ENCODE results near the gene NIPBL.
"Not testable (repeated sequence)": the region's sequence is repeated elsewhere in the genome, so short reads cannot be mapped to it uniquely, and the experiment has no call there.

NIPBL gene

GRCh38 chr5:36915653-36916052 is 39.1 kb downstream of the NIPBL start:
- H3K4me3 Mint-ChIP-seq = no peak overlapping the region
- no peaks in the 10 kb centered on the region for H3K27me3 Mint-ChIP-seq
- H3K9me3 Mint-ChIP-seq = peaks cover 2% of the 10 kb centered on the region
- no peak overlapping the region for H3K27ac Mint-ChIP-seq
- peaks cover 11% of the 10 kb centered on the region for H3K36me3 Mint-ChIP-seq
- no peak for ATAC-seq
- peaks cover 30% of the 10 kb centered on the region for H3K4me1 Mint-ChIP-seq

DNA sequence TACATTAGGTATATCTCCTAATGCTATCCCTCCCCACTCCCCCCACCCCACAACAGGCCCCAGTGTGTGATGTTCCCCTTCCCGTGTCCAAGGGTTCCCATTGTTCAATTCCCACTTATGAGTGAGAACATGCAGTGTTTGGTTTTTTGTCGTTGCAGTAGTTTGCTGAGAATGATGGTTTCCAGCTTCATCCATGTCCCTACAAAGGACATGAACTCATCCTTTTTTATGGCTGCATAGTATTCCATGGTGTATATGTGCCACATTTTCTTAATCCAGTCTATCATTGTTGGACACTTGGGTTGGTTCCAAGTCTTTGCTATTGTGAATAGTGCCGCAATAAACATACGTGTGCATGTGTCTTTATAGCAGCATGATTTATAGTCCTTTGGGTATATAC is 40.0 kb downstream of the NIPBL start:
- H3K27ac Mint-ChIP-seq, ATAC-seq, H3K9me3 Mint-ChIP-seq, H3K4me3 Mint-ChIP-seq, H3K27me3 Mint-ChIP-seq: not testable (repeated sequence)
- H3K36me3 Mint-ChIP-seq = peaks cover 11% of the 10 kb centered on the region
- peaks cover 40% of the 10 kb centered on the region for H3K4me1 Mint-ChIP-seq

DNA sequence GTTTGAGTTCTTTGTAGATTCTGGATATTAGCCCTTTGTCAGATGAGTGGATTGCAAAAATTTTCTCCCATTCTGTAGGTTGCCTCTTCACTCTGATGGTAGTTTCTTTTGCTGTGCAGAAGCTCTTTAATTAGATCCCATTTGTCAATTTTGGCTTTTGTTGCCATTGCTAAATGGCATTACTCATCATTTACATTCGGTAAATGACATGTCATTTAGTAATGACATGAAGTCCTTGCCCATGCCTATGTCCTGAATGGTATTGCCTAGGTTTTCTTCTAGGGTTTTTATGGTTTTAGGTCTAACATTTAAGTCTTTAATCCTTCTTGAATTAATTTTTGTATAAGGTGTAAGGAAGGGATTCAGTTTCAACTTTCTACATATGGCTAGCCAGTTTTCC is 40.8 kb downstream of the NIPBL start:
- not testable (repeated sequence) for H3K9me3 Mint-ChIP-seq, H3K4me3 Mint-ChIP-seq, H3K27ac Mint-ChIP-seq, H3K27me3 Mint-ChIP-seq, ATAC-seq
- Mint-ChIP-seq H3K36me3 (peaks cover 11% of the 10 kb centered on the region), H3K4me1 (peaks cover 40% of the 10 kb centered on the region)

DNA sequence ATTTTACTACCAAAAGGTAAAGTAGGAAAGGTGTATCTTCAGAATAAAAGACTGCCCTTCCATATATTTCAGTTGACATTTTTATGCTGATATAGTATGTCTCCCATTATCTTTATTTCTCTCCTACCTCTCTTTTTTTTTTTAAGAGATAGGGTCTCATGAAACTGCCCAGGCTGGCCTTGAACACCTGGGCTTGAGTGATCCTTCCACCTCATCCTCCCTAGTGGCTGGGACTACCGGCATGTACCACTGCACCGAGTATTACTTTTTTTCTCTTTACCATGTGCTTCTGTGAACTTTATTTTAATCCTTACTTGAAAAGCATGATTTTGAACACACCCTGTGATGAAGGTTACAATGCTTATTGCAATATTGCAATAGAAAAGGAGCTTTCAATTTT is 42.7 kb downstream of the NIPBL start:
- peaks cover 2% of the 10 kb centered on the region for H3K9me3 Mint-ChIP-seq
- no peaks in the 10 kb centered on the region for H3K27me3 Mint-ChIP-seq
- H3K4me1 Mint-ChIP-seq = peaks cover 40% of the 10 kb centered on the region
- ATAC-seq = no peak
- no peak overlapping the region for H3K4me3 Mint-ChIP-seq
- H3K36me3 Mint-ChIP-seq = peaks cover 11% of the 10 kb centered on the region
- H3K27ac Mint-ChIP-seq = no peak overlapping the region

DNA sequence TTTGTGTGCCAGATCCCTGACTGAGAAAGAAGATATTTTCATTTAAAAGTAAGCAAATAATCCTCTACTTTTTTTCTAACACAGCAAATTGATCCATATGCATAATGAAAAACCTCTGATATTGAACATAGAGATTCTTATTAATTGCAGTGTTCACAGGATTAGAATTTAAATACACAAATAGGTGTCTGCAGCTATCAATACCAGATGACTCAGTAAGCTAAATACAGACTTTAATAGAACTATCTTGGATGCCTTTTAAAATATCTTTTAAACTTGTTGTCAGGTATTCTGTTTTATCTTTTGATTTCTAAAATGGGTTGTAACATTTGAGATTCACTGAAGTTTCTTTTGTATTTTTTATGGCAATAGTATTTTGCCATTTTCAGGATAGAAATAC is 43.1 kb downstream of the NIPBL start:
- Mint-ChIP-seq H3K4me1 (peaks cover 40% of the 10 kb centered on the region), H3K36me3 (peaks cover 11% of the 10 kb centered on the region), H3K4me3 (no peak overlapping the region), H3K9me3 (peaks cover 2% of the 10 kb centered on the region), H3K27ac (no peak overlapping the region), H3K27me3 (no peaks in the 10 kb centered on the region)
- ATAC-seq = no peak

- peaks cover 68% of the 10 kb centered on the region for H3K4me1 Mint-ChIP-seq
- no peak for ATAC-seq
- H3K36me3 Mint-ChIP-seq = peaks cover 20% of the 10 kb centered on the region
- no peak overlapping the region for H3K4me3 Mint-ChIP-seq
- no peaks in the 10 kb centered on the region for H3K27me3 Mint-ChIP-seq
- H3K9me3 Mint-ChIP-seq = no peaks in the 10 kb centered on the region
- H3K27ac Mint-ChIP-seq = no peak overlapping the region
These were observed 52.4 kb downstream of the NIPBL start for GRCh38 chr5:36928947-36929346.

GRCh38 chr5:36929438-36929837 is 52.9 kb downstream of the NIPBL start:
- Mint-ChIP-seq H3K27ac (no peak overlapping the region), H3K27me3 (no peaks in the 10 kb centered on the region), H3K9me3 (no peaks in the 10 kb centered on the region), H3K36me3 (peaks cover 24% of the 10 kb centered on the region), H3K4me1 (peaks cover 73% of the 10 kb centered on the region), H3K4me3 (no peak overlapping the region)
- ATAC-seq = no peak

GRCh38 chr5:36932056-36932455 is 55.5 kb downstream of the NIPBL start:
- H3K4me1 Mint-ChIP-seq = peaks cover 79% of the 10 kb centered on the region
- no peaks in the 10 kb centered on the region for H3K27me3 Mint-ChIP-seq
- H3K4me3 Mint-ChIP-seq = no peak overlapping the region
- ATAC-seq = no peak
- H3K27ac Mint-ChIP-seq = no peak overlapping the region
- H3K36me3 Mint-ChIP-seq = peaks cover 23% of the 10 kb centered on the region
- no peaks in the 10 kb centered on the region for H3K9me3 Mint-ChIP-seq

GRCh38 chr5:36932699-36933098 is 56.1 kb downstream of the NIPBL start:
- H3K27ac Mint-ChIP-seq = no peak overlapping the region
- H3K4me3 Mint-ChIP-seq = no peak overlapping the region
- no peaks in the 10 kb centered on the region for H3K27me3 Mint-ChIP-seq
- peaks cover 79% of the 10 kb centered on the region for H3K4me1 Mint-ChIP-seq
- ATAC-seq = no peak
- H3K36me3 Mint-ChIP-seq = peaks cover 29% of the 10 kb centered on the region
- H3K9me3 Mint-ChIP-seq = no peaks in the 10 kb centered on the region

DNA sequence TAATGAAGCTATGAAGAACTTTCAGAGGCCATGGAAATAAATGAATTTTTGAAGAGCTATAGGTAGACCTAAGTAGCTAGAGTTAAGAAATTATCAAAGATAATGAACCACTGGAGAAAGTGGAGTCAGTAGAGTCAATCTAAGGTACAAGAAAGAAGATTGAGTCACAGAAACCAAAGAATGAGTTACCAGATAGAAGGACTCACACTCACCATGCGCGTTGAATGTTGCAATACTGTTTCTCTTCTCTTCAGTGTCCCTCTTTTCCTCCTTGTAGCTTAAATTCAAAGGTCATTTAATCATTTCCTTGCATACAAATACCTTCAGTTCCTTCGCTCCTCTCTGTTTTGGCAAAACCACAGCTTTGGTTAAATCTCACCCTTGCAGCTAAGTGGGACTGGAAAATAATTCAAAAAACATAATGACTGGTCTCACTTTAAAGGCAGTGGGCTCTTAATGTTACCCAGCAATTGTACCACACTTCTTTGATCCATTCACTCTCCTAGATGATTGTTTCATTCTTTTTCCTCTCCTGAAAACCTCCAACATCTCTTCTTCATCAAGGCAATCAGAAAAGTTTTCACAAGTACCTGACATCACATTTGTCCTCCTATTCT is 58.3 kb downstream of the NIPBL start:
- Mint-ChIP-seq H3K9me3 (no peaks in the 10 kb centered on the region), H3K27me3 (no peaks in the 10 kb centered on the region), H3K4me1 (peaks cover 67% of the 10 kb centered on the region), H3K36me3 (peaks cover 34% of the 10 kb centered on the region), H3K27ac (no peak overlapping the region), H3K4me3 (no peak overlapping the region)
- no peak for ATAC-seq

DNA sequence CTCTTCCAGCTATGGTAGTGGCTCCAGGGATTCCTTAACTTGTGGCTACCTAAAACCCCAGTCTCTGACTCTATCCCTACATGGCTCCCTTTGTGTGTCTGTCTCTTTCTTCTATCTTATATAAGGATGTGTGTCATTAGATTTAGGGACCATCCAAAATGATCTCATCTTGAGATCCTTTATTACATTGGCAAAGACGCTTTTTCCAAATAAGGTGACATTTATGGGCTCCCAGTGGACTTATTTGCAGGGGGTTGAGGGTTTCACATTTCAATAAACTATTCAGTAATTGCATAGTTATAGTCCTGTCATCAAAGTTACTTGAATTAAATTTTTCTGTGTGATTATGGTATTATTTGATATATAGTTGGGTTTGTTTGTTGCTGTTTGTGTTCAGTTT is 59.2 kb downstream of the NIPBL start:
- Mint-ChIP-seq H3K4me1 (peaks cover 68% of the 10 kb centered on the region), H3K36me3 (peaks cover 34% of the 10 kb centered on the region), H3K27ac (no peak overlapping the region), H3K27me3 (no peaks in the 10 kb centered on the region), H3K9me3 (no peaks in the 10 kb centered on the region), H3K4me3 (no peak overlapping the region)
- no peak for ATAC-seq

- H3K36me3 Mint-ChIP-seq = peaks cover 33% of the 10 kb centered on the region
- H3K27me3 Mint-ChIP-seq = no peaks in the 10 kb centered on the region
- H3K27ac Mint-ChIP-seq = no peak overlapping the region
- H3K4me1 Mint-ChIP-seq = peaks cover 71% of the 10 kb centered on the region
- H3K9me3 Mint-ChIP-seq = no peaks in the 10 kb centered on the region
- H3K4me3 Mint-ChIP-seq = no peak overlapping the region
- no peak for ATAC-seq
These were observed 59.7 kb downstream of the NIPBL start for GRCh38 chr5:36936309-36936708.

DNA sequence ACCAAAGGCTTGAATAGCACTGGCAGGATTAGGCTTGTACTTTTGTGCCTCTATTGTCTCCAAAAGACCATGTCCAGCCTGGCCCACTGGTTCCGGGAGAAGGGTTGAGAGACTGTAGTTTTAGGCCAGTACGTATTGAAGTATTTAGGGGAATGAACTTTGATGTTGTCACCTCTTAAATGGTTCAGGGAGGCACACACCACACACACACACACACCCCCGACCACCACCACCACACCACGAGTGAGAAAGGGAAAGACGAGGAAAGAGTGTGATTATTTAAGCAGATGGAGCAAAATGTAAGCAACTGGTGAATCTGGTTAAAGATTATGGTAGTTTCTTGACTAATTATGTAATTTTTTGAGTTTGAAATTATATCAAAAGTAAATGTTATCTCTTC is 61.6 kb downstream of the NIPBL start:
- no peak for ATAC-seq
- H3K27me3 Mint-ChIP-seq = no peaks in the 10 kb centered on the region
- H3K4me1 Mint-ChIP-seq = peaks cover 60% of the 10 kb centered on the region

GRCh38 chr5:36939969-36940858 is 63.6 kb downstream of the NIPBL start:
- Mint-ChIP-seq H3K9me3 (no peaks in the 10 kb centered on the region), H3K27ac (no peak overlapping the region), H3K36me3 (peaks cover 14% of the 10 kb centered on the region), H3K4me1 (peaks cover 58% of the 10 kb centered on the region), H3K4me3 (no peak overlapping the region), H3K27me3 (no peaks in the 10 kb centered on the region)
- ATAC-seq = no peak

More for the DNA sequence above, 61.6 kb downstream of the NIPBL start:
- H3K36me3 Mint-ChIP-seq = peaks cover 24% of the 10 kb centered on the region
- H3K9me3 Mint-ChIP-seq = no peaks in the 10 kb centered on the region
- H3K27ac Mint-ChIP-seq = no peak overlapping the region
- H3K4me3 Mint-ChIP-seq = no peak overlapping the region

GRCh38 chr5:36943584-36943983 is 67.0 kb downstream of the NIPBL start:
- Mint-ChIP-seq H3K27me3 (no peaks in the 10 kb centered on the region), H3K36me3 (no peaks in the 10 kb centered on the region), H3K4me3 (no peak overlapping the region), H3K9me3 (no peaks in the 10 kb centered on the region), H3K27ac (no peak overlapping the region), H3K4me1 (peaks cover 38% of the 10 kb centered on the region)
- ATAC-seq = no peak

DNA sequence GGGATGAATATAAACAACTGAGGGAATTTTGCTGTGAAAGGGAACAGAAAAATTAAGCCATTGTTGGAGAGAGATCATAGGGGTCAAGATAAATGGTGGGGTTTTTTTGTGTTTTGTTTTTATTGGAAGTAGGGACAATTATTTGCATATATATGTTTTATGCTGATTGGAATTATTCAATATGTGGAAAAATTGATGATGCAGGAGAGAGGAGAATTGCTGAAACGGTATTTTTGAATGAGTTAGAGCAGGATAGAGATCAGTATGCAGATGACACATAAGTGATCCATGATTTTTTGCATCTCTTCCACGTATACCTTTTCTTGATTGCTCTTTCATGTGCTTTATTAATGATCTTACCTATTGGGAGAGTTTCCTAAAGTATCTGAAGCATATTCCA is 67.5 kb downstream of the NIPBL start:
- H3K9me3 Mint-ChIP-seq = no peaks in the 10 kb centered on the region
- no peak overlapping the region for H3K4me3 Mint-ChIP-seq
- H3K27ac Mint-ChIP-seq = no peak overlapping the region
- peaks cover 36% of the 10 kb centered on the region for H3K4me1 Mint-ChIP-seq
- no peaks in the 10 kb centered on the region for H3K36me3 Mint-ChIP-seq
- H3K27me3 Mint-ChIP-seq = no peaks in the 10 kb centered on the region
- no peak for ATAC-seq
